LNCaP clone FGC (cell line): ENCODE results near the gene RAB25.

Experiments
- DNase-seq: peaks from one replicate; pipeline ENCODE4 v3.0.0-alpha.2; 2011; ENCODE audit warnings: low read depth
- H3K4me3 ChIP-seq: 2 replicates; pipeline ENCODE4 v1.5.1; 2011; ENCODE audit warnings: mild to moderate bottlenecking, low read depth, low read length, control low read depth
- CTCF ChIP-seq: IDR thresholded peaks from 2 replicates; pipeline ENCODE4 v1.5.1; 2012; ENCODE audit warnings: mild to moderate bottlenecking; ENCODE audit not compliant: control insufficient read depth, insufficient read depth; ENCODE audit errors: extremely low read depth

The RAB25 gene

DNA sequence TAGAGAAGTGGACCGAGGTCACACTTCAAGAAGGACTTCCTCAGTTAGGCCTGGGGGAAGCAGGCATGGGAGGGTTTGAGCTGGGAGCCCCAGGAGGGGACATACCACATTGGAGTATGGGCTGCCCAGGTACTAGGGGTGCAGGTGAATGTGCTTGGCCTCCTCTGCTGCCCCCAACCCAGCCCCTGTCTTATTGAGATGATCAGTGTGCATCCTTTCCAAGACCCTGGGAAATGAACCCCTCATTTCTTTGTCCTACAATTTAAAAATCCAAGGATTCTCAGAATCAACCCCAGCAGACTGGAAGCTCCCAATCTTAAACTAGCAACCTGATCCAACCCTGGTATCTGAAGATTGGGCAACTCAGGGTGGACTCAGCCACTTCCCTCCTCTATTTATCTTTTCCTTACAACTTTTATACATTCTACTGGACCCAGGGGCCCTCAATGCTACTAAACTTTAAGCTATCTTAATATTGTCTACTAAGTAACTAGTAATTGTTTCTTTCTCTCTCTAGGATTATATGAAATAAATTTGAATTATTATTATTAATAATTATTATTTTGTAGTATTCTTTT is 12.2 kb downstream of the RAB25 start:
- no peak for TF ChIP-seq CTCF
- no peak overlapping the region for H3K4me3 ChIP-seq
- no peak for DNase-seq

- TF ChIP-seq CTCF = no peak
- H3K4me3 ChIP-seq = no peak overlapping the region
- no peak for DNase-seq
Measured at GRCh38 chr1:156073740-156074139, 12.8 kb downstream of the RAB25 start.

DNA sequence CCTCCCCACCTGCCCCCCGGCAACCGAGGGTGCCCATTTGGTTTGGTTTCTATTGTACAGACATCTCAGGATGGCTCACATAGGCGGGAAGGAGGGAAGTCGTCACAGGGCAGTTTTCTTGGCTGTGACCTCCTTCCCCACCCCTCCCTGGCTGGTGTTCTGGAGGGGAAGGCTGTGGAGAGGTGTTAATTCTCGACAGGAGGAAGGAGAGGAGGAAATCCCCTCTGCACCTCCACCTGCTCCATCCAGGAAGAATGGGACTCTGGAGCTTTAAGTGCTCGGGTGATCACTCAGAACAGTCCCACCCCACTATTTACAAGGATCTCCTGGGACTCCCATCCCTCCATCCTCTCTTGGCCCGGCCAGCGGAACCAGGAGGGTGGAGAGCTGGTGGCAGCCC is 13.7 kb downstream of the RAB25 start:
- no peak overlapping the region for H3K4me3 ChIP-seq
- no peak for TF ChIP-seq CTCF
- no peak for DNase-seq

- no peak for DNase-seq
- TF ChIP-seq CTCF = no peak
- no peak overlapping the region for H3K4me3 ChIP-seq
Measured at GRCh38 chr1:156075162-156075561, 14.2 kb downstream of the RAB25 start.

- no peak for TF ChIP-seq CTCF
- no peak for DNase-seq
- no peak overlapping the region for H3K4me3 ChIP-seq
Measured at GRCh38 chr1:156075775-156076204, 14.8 kb downstream of the RAB25 start.

- no peak for TF ChIP-seq CTCF
- no peak overlapping the region for H3K4me3 ChIP-seq
- DNase-seq = no peak
Measured at GRCh38 chr1:156076609-156077429, 15.9 kb downstream of the RAB25 start.

- no peak for TF ChIP-seq CTCF
- no peak for DNase-seq
- H3K4me3 ChIP-seq = no peak overlapping the region
Measured at GRCh38 chr1:156077430-156077760, 16.4 kb downstream of the RAB25 start.
